Stomach (tissue), 9 donors: ENCODE results near the gene KLK8. TPM values are rescaled to one million over a fixed set of nuclear protein-coding genes. Genes with fewer than 3 reads are reported as not detected.

Source experiments
- DNase-seq, 2 donors: peaks; one replicate each; pipeline versions ENCODE4 v3.0.0 to v3.0.0-alpha.2; 2013 to 2019
- H3K27ac ChIP-seq, 5 donors: fragments of 200-600 bp in 4 of 5; sonication (generic) in 4 of 5; one replicate each; pipeline ENCODE4 v1.5.1; 2013 to 2019; ENCODE audit warnings: mild to moderate bottlenecking in 1 of 5, moderate library complexity in 1 of 5
- H3K27me3 ChIP-seq, 3 donors: fragments of 200-600 bp; sonication (generic); one replicate each; pipeline ENCODE4 v1.5.1; 2017 to 2019; ENCODE audit warnings: mixed run types in 1 of 3
- H3K36me3 ChIP-seq, 4 donors: fragments of 200-600 bp; sonication (generic); 1 replicate in 3 of 4; 2 replicates in 1 of 4; pipeline ENCODE4 v1.5.1; 2016 to 2019
- H3K4me1 ChIP-seq, 4 donors: fragments of 200-600 bp; sonication (generic); one replicate each; pipeline ENCODE4 v1.5.1; 2016 to 2019
- H3K4me3 ChIP-seq, 4 donors: fragments of 200-600 bp; sonication (generic) in 3 of 4; one replicate each; pipeline ENCODE4 v1.5.1; 2016 to 2019; ENCODE audit warnings: mild to moderate bottlenecking in 1 of 4
- H3K9me3 ChIP-seq, 4 donors: fragments of 200-600 bp; sonication (generic); one replicate each; pipeline ENCODE4 v1.5.1; 2016 to 2019
- CTCF ChIP-seq, 7 experiments: fragments of 450-650 bp in 4 of 7; fragments of 200-600 bp in 3 of 7; sonication (generic) in 3 of 7; IDR thresholded peaks; one replicate each; pipeline ENCODE4 v1.5.1; 2016 to 2019; ENCODE audit warnings: antibody characterized with exemption in 7 of 7, control low read depth in 2 of 7, mild to moderate bottlenecking in 1 of 7
- EP300 ChIP-seq: sonication (generic); formaldehyde crosslinking; IDR thresholded peaks from one replicate; pipeline ENCODE4 v1.6.1; 2017; ENCODE audit warnings: antibody characterized with exemption
- POLR2A ChIP-seq, 4 donors: fragments of 450-650 bp; IDR thresholded peaks; one replicate each; pipeline ENCODE4 v1.6.1; 2016; ENCODE audit warnings: antibody characterized with exemption in 4 of 4, control low read depth in 2 of 4, mild to moderate bottlenecking in 1 of 4, moderate library complexity in 1 of 4
- POLR2AphosphoS5 ChIP-seq, 3 donors: sonication (generic); formaldehyde crosslinking; IDR thresholded peaks; one replicate each; pipeline ENCODE4 v1.6.1; 2016; ENCODE audit warnings: antibody characterized with exemption in 3 of 3
- WGBS, 5 donors: extraction: QIAGEN DNeasy Blood & Tissue Kit in 3 of 5; methylation state at CpG; one replicate each; pipeline versions ENCODE4 v1.1.5 to v1.1.7; 2013 to 2018; 5-methylcytosine and 5-hydroxymethylcytosine counted together
- intact Hi-C: fragments of 100-400 bp; cut with DNase I; formaldehyde crosslinking; loops from one replicate; pipeline ENCODE4 v1.15.1; 2023; ENCODE audit warnings: low total_unique reads
- polyA plus RNA-seq, 3 donors: library from polyadenylated mRNA; stranded (reverse); fragments of 200-250 nt; gene quantifications; one replicate each; pipeline ENCODE4 v1.2.3, GENCODE V29; 2013
- total RNA-seq, 5 donors: library from RNA; depleted of rRNA; stranded (reverse); fragments of >200 nt; gene quantifications; one replicate each; pipeline versions ENCODE4 v1.1.0 to v1.2.3, GENCODE V29; 2014 to 2016
- donor health status: healthy with polysubstance abuse.
- donor health status: Bipolar disorder and iron deficiency.
- donor health status: healthy.

The KLK8 gene
- total and polyA plus RNA-seq, 8 donors = 116 TPM; not detected in 7

- Histone ChIP-seq H3K27me3 (peaks cover 0 to 72% (median 0%) of the 10 kb centered on the region in 3 donors), H3K9me3 (no peaks in the 10 kb centered on the region), H3K36me3 (no peaks in the 10 kb centered on the region), H3K4me3 (peak within 1 kb of the TSS; percentile 34 to 47 (median 42)), H3K4me1 (peaks cover under 1 to 25% (median 5%) of the 10 kb centered on the region in 4 donors), H3K27ac (peak within 1 kb of the TSS; percentile 85 to 97 (median 92))
- TF ChIP-seq POLR2A (IDR thresholded peaks at IDR 0.05) = peak in 2 of 4 donors; percentile 31 to 52
- peak in 2 of 3 donors; percentile 78 to 85 for TF ChIP-seq POLR2AphosphoS5 (IDR thresholded peaks at IDR 0.05)
- TF ChIP-seq CTCF (IDR thresholded peaks at IDR 0.05) = no peak
- TF ChIP-seq EP300 = no peak
- intact Hi-C loops = no loop called here
- 35 to 66% (median 44%) methylated on average over 5 to 11 of the region's 11 CpGs for WGBS, 5 donors
- peak; percentile 73 to 90 for DNase-seq
These were observed 25.1 kb upstream of the KLK8 start, which contains the start of gene KLK11 for GRCh38 chr19:51026554-51026831. Gene KLK11 (minus strand): TSS chr19:51026616. CDS start chr19:51025631, 985 bp downstream.

GRCh38 chr19:51025809-51026553, 24.6 kb upstream of the KLK8 start:
- Histone ChIP-seq H3K36me3 (no peaks in the 10 kb centered on the region), H3K27me3 (peaks cover 0 to 72% (median 0%) of the 10 kb centered on the region in 3 donors), H3K4me3 (peak overlapping the region; percentile 34 to 47 (median 42)), H3K4me1 (peaks cover 3 to 30% (median 8%) of the 10 kb centered on the region in 4 donors), H3K9me3 (no peaks in the 10 kb centered on the region), H3K27ac (peak overlapping the region; percentile 85 to 97 (median 92))
- 17 to 38% (median 28%) methylated on average over 18 of the region's 18 CpGs for WGBS, 5 donors
- no peak for TF ChIP-seq POLR2A (IDR thresholded peaks at IDR 0.05)
- no peak for TF ChIP-seq CTCF (IDR thresholded peaks at IDR 0.05)
- TF ChIP-seq POLR2AphosphoS5 (IDR thresholded peaks at IDR 0.05) = no peak
- no peak for TF ChIP-seq EP300
- DNase-seq = peak; percentile 55 to 75
- intact Hi-C loops = no loop called here

DNA sequence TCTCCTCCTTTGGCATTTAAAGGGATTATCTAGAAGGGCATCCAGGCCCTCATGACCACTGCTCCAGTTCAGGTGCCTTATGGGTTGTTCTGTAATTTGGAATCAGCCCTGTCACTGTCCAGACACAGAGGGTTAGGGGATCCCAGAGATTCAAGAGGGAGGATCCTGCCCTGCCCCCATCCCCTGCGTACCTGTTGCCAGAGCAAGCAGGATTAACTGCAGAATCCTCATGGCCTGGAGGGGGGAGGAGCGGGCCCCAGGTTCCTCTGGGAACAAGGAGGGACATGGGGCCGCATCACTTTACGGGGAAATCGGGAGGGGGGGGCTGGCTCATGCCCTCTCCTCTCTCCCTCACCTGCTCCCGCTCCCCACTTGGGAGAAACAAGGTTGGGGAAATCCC, 24.0 kb upstream of the KLK8 start:
- DNase-seq = no peak
- peaks cover 0 to 70% (median 0%) of the 10 kb centered on the region in 3 donors for H3K27me3 ChIP-seq
- H3K4me1 ChIP-seq = peaks cover 3 to 36% (median 13%) of the 10 kb centered on the region in 4 donors
- WGBS, 5 donors = 25 to 67% (median 51%) methylated on average over 6 of the region's 6 CpGs
- no peaks in the 10 kb centered on the region for H3K36me3 ChIP-seq
- TF ChIP-seq POLR2AphosphoS5 (IDR thresholded peaks at IDR 0.05) (no peak), CTCF (IDR thresholded peaks at IDR 0.05) (no peak), EP300 (no peak), POLR2A (IDR thresholded peaks at IDR 0.05) (no peak)
- no peaks in the 10 kb centered on the region for H3K9me3 ChIP-seq
- peak overlapping the region; percentile 85 to 97 (median 92) for H3K27ac ChIP-seq
- peak overlapping the region; percentile 34 to 47 (median 42) for H3K4me3 ChIP-seq
- intact Hi-C loops = no loop called here

DNA sequence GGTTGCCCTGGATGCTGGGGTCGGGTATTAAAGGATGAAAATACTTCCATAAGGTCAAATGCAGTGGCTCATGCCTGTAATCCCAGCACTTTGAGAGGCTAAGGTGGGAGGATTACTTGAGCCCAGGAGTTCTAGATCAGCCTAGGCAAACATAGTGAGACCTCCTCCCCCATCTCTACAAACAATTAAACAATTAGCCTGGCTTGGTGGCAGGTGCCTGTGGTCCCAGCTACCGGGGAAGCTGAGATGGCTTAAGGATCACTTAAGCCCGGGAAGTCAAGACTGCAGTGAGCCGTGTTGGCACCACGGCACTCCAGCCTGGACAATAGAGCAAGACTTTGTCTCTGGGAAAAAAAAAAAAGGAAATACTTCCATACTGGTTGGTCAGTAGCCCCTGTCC, 23.5 kb upstream of the KLK8 start:
- no peak for TF ChIP-seq CTCF (IDR thresholded peaks at IDR 0.05)
- TF ChIP-seq POLR2AphosphoS5 (IDR thresholded peaks at IDR 0.05) = no peak
- TF ChIP-seq POLR2A (IDR thresholded peaks at IDR 0.05) = no peak
- TF ChIP-seq EP300 = no peak
- intact Hi-C loops = no loop called here

More for the DNA sequence above, 23.5 kb upstream of the KLK8 start:
- peak overlapping the region in 3 of 4 donors; percentile 34 to 47 (median 37) for H3K4me3 ChIP-seq
- no peaks in the 10 kb centered on the region for H3K9me3 ChIP-seq
- H3K36me3 ChIP-seq = no peaks in the 10 kb centered on the region
- H3K27me3 ChIP-seq = peaks cover 0 to 74% (median 2%) of the 10 kb centered on the region in 3 donors
- WGBS, 5 donors = 23 to 56% (median 37%) methylated on average over 5 of the region's 5 CpGs
- DNase-seq = no peak
- peaks cover 6 to 40% (median 18%) of the 10 kb centered on the region in 4 donors for H3K4me1 ChIP-seq
- H3K27ac ChIP-seq = peak overlapping the region in 4 of 5 donors; percentile 85 to 94 (median 92)
